ENCODE measurements around the gene TMEM200C.

The TMEM200C gene

GRCh38 chr18:5914951-5915350 is 19.6 kb upstream of the TMEM200C start:
- no peak for TF ChIP-seq CTCF (IDR thresholded peaks at IDR 0.05; ENCODE audit: insufficient read depth, low read length, poor library complexity, severe bottlenecking)
- no peaks in the 10 kb centered on the region for H3K27me3 ChIP-seq (replicated peaks; ENCODE audit: control insufficient read depth, insufficient read depth, low read length)
- no peak for DNase-seq (ENCODE audit: extremely low read depth, insufficient read length)
- no peaks in the 10 kb centered on the region for H3K36me3 ChIP-seq (ENCODE audit: control insufficient read depth, insufficient read depth, low read length)
- H3K4me3 ChIP-seq (replicated peaks; ENCODE audit: low read depth, low read length): no peak overlapping the region

- Histone ChIP-seq H3K27me3 (replicated peaks; ENCODE audit: control insufficient read depth, insufficient read depth, low read length) (no peaks in the 10 kb centered on the region), H3K36me3 (ENCODE audit: control insufficient read depth, insufficient read depth, low read length) (no peaks in the 10 kb centered on the region), H3K4me3 (replicated peaks; ENCODE audit: low read depth, low read length) (no peak overlapping the region)
- DNase-seq (ENCODE audit: extremely low read depth, insufficient read length): no peak
- no peak for TF ChIP-seq CTCF (IDR thresholded peaks at IDR 0.05; ENCODE audit: insufficient read depth, low read length, poor library complexity, severe bottlenecking)
Observed at GRCh38 chr18:5914016-5914415, 18.7 kb upstream of the TMEM200C start.

GRCh38 chr18:5912566-5912965 is 17.2 kb upstream of the TMEM200C start:
- Histone ChIP-seq H3K4me3 (replicated peaks; ENCODE audit: low read depth, low read length) (no peak overlapping the region), H3K36me3 (ENCODE audit: control insufficient read depth, insufficient read depth, low read length) (no peaks in the 10 kb centered on the region), H3K27me3 (replicated peaks; ENCODE audit: control insufficient read depth, insufficient read depth, low read length) (no peaks in the 10 kb centered on the region)
- no peak for DNase-seq (ENCODE audit: extremely low read depth, insufficient read length)
- TF ChIP-seq CTCF (IDR thresholded peaks at IDR 0.05; ENCODE audit: insufficient read depth, low read length, poor library complexity, severe bottlenecking): no peak

- DNase-seq (ENCODE audit: extremely low read depth, insufficient read length): no peak
- H3K36me3 ChIP-seq (ENCODE audit: control insufficient read depth, insufficient read depth, low read length): no peaks in the 10 kb centered on the region
- no peaks in the 10 kb centered on the region for H3K27me3 ChIP-seq (replicated peaks; ENCODE audit: control insufficient read depth, insufficient read depth, low read length)
- no peak for TF ChIP-seq CTCF (IDR thresholded peaks at IDR 0.05; ENCODE audit: insufficient read depth, low read length, poor library complexity, severe bottlenecking)
- no peak overlapping the region for H3K4me3 ChIP-seq (replicated peaks; ENCODE audit: low read depth, low read length)
Observed at GRCh38 chr18:5909125-5909524, 13.8 kb upstream of the TMEM200C start.

GRCh38 chr18:5903386-5903785 is 8.1 kb upstream of the TMEM200C start:
- Histone ChIP-seq H3K27me3 (replicated peaks; ENCODE audit: control insufficient read depth, insufficient read depth, low read length) (no peaks in the 10 kb centered on the region), H3K4me3 (replicated peaks; ENCODE audit: low read depth, low read length) (no peak overlapping the region), H3K36me3 (ENCODE audit: control insufficient read depth, insufficient read depth, low read length) (no peaks in the 10 kb centered on the region)
- DNase-seq (ENCODE audit: extremely low read depth, insufficient read length): no peak
- no peak for TF ChIP-seq CTCF (IDR thresholded peaks at IDR 0.05; ENCODE audit: insufficient read depth, low read length, poor library complexity, severe bottlenecking)

- no peak for DNase-seq (ENCODE audit: extremely low read depth, insufficient read length)
- H3K27me3 ChIP-seq (replicated peaks; ENCODE audit: control insufficient read depth, insufficient read depth, low read length): no peaks in the 10 kb centered on the region
- H3K36me3 ChIP-seq (ENCODE audit: control insufficient read depth, insufficient read depth, low read length): no peaks in the 10 kb centered on the region
- TF ChIP-seq CTCF (IDR thresholded peaks at IDR 0.05; ENCODE audit: insufficient read depth, low read length, poor library complexity, severe bottlenecking): no peak
- H3K4me3 ChIP-seq (replicated peaks; ENCODE audit: low read depth, low read length): no peak overlapping the region
Observed at GRCh38 chr18:5900262-5900661, 4.9 kb upstream of the TMEM200C start.
